ENCODE results near the gene RGS8.

The RGS8 gene

DNA sequence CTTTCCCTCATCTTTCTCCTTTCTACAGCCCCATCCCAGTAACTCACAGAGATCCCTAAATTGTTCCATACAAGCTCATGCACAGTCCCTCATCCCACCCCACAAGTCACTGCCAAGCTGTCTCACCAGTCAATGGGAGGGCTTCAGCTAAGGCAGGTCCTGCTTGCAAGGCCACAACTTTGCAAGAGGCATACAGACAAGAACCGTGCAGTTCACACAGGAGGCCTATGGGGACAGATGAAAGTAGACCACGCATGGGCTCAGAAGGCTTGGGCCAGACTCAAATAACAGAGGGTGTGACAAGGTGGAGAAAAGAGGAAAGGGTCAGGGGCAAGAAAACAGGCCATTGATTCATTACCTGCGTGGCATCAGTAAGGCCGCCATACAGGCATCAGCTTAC lies 15.1 kb downstream of the RGS8 start:
- TF ChIP-seq, protein P1, sequence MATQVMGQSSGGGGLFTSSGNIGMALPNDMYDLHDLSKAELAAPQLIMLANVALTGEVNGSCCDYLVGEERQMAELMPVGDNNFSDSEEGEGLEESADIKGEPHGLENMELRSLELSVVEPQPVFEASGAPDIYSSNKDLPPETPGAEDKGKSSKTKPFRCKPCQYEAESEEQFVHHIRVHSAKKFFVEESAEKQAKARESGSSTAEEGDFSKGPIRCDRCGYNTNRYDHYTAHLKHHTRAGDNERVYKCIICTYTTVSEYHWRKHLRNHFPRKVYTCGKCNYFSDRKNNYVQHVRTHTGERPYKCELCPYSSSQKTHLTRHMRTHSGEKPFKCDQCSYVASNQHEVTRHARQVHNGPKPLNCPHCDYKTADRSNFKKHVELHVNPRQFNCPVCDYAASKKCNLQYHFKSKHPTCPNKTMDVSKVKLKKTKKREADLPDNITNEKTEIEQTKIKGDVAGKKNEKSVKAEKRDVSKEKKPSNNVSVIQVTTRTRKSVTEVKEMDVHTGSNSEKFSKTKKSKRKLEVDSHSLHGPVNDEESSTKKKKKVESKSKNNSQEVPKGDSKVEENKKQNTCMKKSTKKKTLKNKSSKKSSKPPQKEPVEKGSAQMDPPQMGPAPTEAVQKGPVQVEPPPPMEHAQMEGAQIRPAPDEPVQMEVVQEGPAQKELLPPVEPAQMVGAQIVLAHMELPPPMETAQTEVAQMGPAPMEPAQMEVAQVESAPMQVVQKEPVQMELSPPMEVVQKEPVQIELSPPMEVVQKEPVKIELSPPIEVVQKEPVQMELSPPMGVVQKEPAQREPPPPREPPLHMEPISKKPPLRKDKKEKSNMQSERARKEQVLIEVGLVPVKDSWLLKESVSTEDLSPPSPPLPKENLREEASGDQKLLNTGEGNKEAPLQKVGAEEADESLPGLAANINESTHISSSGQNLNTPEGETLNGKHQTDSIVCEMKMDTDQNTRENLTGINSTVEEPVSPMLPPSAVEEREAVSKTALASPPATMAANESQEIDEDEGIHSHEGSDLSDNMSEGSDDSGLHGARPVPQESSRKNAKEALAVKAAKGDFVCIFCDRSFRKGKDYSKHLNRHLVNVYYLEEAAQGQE (IDR thresholded peaks at IDR 0.05; ENCODE audit: insufficient read depth in 1 of 2, low read depth in 2 of 2, low read length in 2 of 2), result no peak
- TF ChIP-seq TAF1 (IDR thresholded peaks at IDR 0.05; ENCODE audit: borderline replicate concordance, insufficient read depth, low read length) (no peak), FOXP2 (optimal IDR thresholded peaks at IDR 0.05; ENCODE audit: borderline replicate concordance, extremely low read depth, extremely low read length, insufficient read depth) (no peak), POLR2AphosphoS5 (IDR thresholded peaks at IDR 0.05; ENCODE audit: low read depth, low read length) (no peak), SIN3A (IDR thresholded peaks at IDR 0.05; ENCODE audit: borderline replicate concordance, insufficient read depth, low read length) (no peak)

DNA sequence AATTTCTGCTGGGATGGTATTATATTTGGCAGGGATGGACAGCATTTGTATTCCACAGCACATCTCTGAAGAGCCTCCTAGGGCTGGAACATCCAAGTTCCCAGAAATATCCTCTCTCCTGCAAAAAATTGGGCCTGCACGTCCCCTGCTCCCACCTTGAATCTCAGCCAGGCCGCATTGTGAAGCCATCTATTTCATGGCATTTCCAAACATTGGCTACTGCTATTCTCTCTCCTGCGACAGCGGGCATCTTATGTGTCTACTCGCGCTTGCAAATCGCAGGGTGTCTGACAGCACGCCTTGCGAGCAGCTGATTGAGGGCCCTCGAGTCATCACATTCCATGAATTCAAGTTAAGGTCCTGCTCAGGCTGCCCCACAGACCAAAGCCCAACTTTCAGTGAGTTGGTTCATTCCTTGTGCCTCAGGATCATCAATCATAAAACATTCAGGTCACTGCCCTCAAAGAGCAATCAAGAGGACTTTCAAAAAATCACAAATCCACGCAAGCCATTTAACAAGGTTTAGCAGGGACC lies 15.8 kb downstream of the RGS8 start:
- TF ChIP-seq TAF1 (IDR thresholded peaks at IDR 0.05; ENCODE audit: borderline replicate concordance, insufficient read depth, low read length), result no peak

DNA sequence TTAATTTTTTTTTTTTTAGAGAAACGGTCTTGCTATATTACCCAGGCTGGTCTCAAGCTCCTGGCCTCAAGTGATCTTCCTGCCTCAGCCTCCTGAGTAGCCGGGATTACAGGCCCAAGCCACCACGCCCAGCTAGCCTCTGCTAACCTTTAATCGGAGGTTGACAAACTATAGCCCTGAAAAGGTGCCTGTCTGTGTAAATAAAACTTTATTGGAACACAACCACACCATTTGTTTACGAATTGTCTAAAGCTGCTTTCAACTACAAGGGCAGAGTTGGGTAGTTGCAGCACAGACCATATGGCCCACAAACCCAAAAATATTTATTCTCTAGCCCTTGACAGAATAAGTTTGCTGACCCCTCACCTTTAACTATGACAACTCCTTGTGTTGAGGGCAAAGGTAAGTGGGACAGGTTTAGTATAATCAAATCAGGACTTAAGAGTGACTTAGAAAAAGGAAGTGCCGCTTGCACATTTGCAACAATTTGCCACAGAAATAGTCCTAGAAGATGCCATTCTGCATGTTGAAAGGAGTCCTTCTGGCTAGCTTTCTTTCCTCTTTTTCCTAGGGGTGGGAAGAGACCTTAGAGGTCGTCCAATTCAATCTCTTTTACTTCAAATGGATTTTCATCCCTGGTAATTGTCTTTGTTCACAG lies 16.4 kb downstream of the RGS8 start:
- TF ChIP-seq TAF1 (IDR thresholded peaks at IDR 0.05; ENCODE audit: borderline replicate concordance, insufficient read depth, low read length) (no peak), POLR2AphosphoS5 (IDR thresholded peaks at IDR 0.05; ENCODE audit: low read depth, low read length) (no peak), SIN3A (IDR thresholded peaks at IDR 0.05; ENCODE audit: borderline replicate concordance, insufficient read depth, low read length) (no peak), FOXP2 (optimal IDR thresholded peaks at IDR 0.05; ENCODE audit: borderline replicate concordance, extremely low read depth, extremely low read length, insufficient read depth) (no peak)
- TF ChIP-seq, protein P1 (IDR thresholded peaks at IDR 0.05; ENCODE audit: insufficient read depth in 1 of 2, low read depth in 2 of 2, low read length in 2 of 2), result no peak

DNA sequence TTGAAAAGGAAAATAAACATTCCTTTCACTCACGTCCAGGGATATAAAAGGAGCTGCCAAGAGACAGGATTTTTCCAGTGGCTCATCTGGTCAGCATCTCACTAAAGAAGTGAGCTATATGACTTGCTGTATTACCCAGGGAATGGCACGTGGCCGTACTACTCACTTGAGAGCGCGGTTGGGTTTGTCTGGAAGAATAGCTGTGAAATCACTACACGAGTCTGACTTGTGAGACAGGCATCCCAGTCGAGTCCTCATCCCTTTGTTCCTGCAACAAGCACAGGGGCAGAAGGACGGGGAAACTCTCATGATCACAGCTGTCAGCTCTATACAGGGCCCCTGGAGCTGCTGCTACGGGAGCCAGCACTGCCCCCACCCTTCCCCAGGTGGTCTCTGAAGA lies 17.7 kb downstream of the RGS8 start:
- TF ChIP-seq, protein P1 (IDR thresholded peaks at IDR 0.05; ENCODE audit: insufficient read depth in 1 of 2, low read depth in 2 of 2, low read length in 2 of 2), result no peak
- TF ChIP-seq POLR2AphosphoS5 (IDR thresholded peaks at IDR 0.05; ENCODE audit: low read depth, low read length) (no peak), FOXP2 (optimal IDR thresholded peaks at IDR 0.05; ENCODE audit: borderline replicate concordance, extremely low read depth, extremely low read length, insufficient read depth) (no peak), TAF1 (IDR thresholded peaks at IDR 0.05; ENCODE audit: borderline replicate concordance, insufficient read depth, low read length) (no peak), SIN3A (IDR thresholded peaks at IDR 0.05; ENCODE audit: borderline replicate concordance, insufficient read depth, low read length) (no peak)

DNA sequence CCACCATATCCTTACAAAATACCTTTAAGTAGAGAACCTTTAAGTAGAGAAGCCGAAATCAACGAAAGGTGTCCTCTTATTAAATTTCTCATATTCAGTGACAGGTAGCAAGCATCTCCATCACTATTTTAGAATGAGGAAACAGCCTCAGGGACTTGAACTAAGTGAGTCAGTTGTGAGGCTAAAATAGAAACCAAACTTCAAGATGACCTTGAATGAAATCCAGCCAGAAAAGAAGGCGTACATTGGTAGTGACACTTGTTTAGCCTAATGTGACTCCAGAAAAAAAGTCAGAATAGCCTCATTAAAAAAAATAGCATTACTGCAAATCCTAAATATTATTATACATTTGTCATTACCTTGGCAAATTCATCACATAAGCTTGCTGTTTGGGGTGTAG lies 20.1 kb downstream of the RGS8 start:
- TF ChIP-seq FOXP2 (optimal IDR thresholded peaks at IDR 0.05; ENCODE audit: borderline replicate concordance, extremely low read depth, extremely low read length, insufficient read depth), result no peak
- no peak for TF ChIP-seq TAF1 (IDR thresholded peaks at IDR 0.05; ENCODE audit: borderline replicate concordance, insufficient read depth, low read length)
- TF ChIP-seq SIN3A (IDR thresholded peaks at IDR 0.05; ENCODE audit: borderline replicate concordance, insufficient read depth, low read length), result no peak

DNA sequence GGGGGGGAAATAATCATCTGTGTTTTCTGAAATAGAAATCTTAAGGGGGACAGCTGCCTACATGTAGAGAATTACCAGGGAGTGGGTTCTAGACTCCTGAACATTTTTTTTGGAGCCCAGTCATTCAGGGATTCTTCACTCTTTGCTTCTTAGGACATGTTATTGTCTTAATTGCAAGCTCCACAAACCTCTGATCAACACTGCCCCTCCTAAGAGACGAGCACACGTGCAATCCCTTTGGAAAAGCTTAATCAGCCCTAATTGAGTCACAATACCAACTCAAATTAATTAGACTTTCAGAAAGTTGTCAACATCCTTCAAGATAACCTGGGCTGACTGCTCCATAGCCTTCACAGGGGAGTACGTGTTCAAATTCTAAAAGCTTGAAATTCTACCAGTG lies 21.4 kb downstream of the RGS8 start:
- no peak for TF ChIP-seq TAF1 (IDR thresholded peaks at IDR 0.05; ENCODE audit: borderline replicate concordance, insufficient read depth, low read length)

All from PFSK-1 (cell line).